Measurements from ENCODE around the gene KLHL29. TPM values are rescaled to one million over a fixed set of nuclear protein-coding genes. Genes with fewer than 3 reads are reported as not detected.

Gene KLHL29
- total and polyA plus RNA-seq, 10 donors, result 1.5 to 30.5 (median 9.4) TPM

- Histone ChIP-seq H3K4me1 (no peaks in the 10 kb centered on the region), H3K36me3 (no peaks in the 10 kb centered on the region), H3K27me3 (replicated peaks in 1 of 7) (peaks cover 0 to 48% (median 0%) of the 10 kb centered on the region in 7 donors), H3K4me3 (no peak overlapping the region), H3K9me3 (no peaks in the 10 kb centered on the region), H3K27ac (no peak overlapping the region)
- intact Hi-C loops (cut with DNase I; ENCODE audit: low total_unique reads), result no loop called here
- WGBS, 5 donors, result 67 to 72% (median 70%) methylated on average over 5 of the region's 5 CpGs
- TF ChIP-seq POLR2A (IDR thresholded peaks at IDR 0.05), result no peak
- TF ChIP-seq POLR2AphosphoS5 (IDR thresholded peaks at IDR 0.05), result no peak
- no peak for TF ChIP-seq CTCF (IDR thresholded peaks at IDR 0.05 in 8 of 11, conservative IDR thresholded peaks at IDR 0.05 in 3 of 11)
- DNase-seq, result no peak
Observed at GRCh38 chr2:23460993-23461392, 76.0 kb downstream of the KLHL29 start.

GRCh38 chr2:23464156-23464555 lies 79.2 kb downstream of the KLHL29 start:
- Histone ChIP-seq H3K4me1 (no peaks in the 10 kb centered on the region), H3K27ac (no peak overlapping the region), H3K9me3 (no peaks in the 10 kb centered on the region), H3K36me3 (no peaks in the 10 kb centered on the region), H3K4me3 (no peak overlapping the region), H3K27me3 (replicated peaks in 1 of 7) (peaks cover 0 to 35% (median 0%) of the 10 kb centered on the region in 7 donors)
- intact Hi-C loops (cut with DNase I; ENCODE audit: low total_unique reads), result no loop called here
- DNase-seq, result peak; percentile 44
- TF ChIP-seq POLR2AphosphoS5 (IDR thresholded peaks at IDR 0.05) (no peak), POLR2A (IDR thresholded peaks at IDR 0.05) (no peak), CTCF (IDR thresholded peaks at IDR 0.05 in 8 of 11, conservative IDR thresholded peaks at IDR 0.05 in 3 of 11) (no peak)
- WGBS, 5 donors, result 47 to 55% (median 52%) methylated on average over 6 of the region's 6 CpGs

GRCh38 chr2:23464905-23465537 lies 80.0 kb downstream of the KLHL29 start:
- 79 to 84% (median 81%) methylated on average over 14 of the region's 14 CpGs for WGBS, 5 donors
- H3K4me1 ChIP-seq, result no peaks in the 10 kb centered on the region
- no peaks in the 10 kb centered on the region for H3K36me3 ChIP-seq
- intact Hi-C loops (cut with DNase I; ENCODE audit: low total_unique reads), result no loop called here
- DNase-seq, result peak; percentile 54
- TF ChIP-seq POLR2AphosphoS5 (IDR thresholded peaks at IDR 0.05) (no peak), CTCF (IDR thresholded peaks at IDR 0.05 in 8 of 11, conservative IDR thresholded peaks at IDR 0.05 in 3 of 11) (no peak), POLR2A (IDR thresholded peaks at IDR 0.05) (no peak)
- no peaks in the 10 kb centered on the region for H3K9me3 ChIP-seq
- peaks cover 0 to 35% (median 0%) of the 10 kb centered on the region in 7 donors for H3K27me3 ChIP-seq (replicated peaks in 1 of 7)
- no peak overlapping the region for H3K27ac ChIP-seq
- no peak overlapping the region for H3K4me3 ChIP-seq

GRCh38 chr2:23465936-23466335 lies 81.0 kb downstream of the KLHL29 start:
- DNase-seq, result no peak
- intact Hi-C loops (cut with DNase I; ENCODE audit: low total_unique reads), result no loop called here
- H3K27ac ChIP-seq, result no peak overlapping the region
- peaks cover 0 to 35% (median 0%) of the 10 kb centered on the region in 7 donors for H3K27me3 ChIP-seq (replicated peaks in 1 of 7)
- H3K4me1 ChIP-seq, result no peaks in the 10 kb centered on the region
- no peaks in the 10 kb centered on the region for H3K36me3 ChIP-seq
- 66 to 79% (median 75%) methylated on average over 9 of the region's 9 CpGs for WGBS, 5 donors
- no peaks in the 10 kb centered on the region for H3K9me3 ChIP-seq
- TF ChIP-seq POLR2AphosphoS5 (IDR thresholded peaks at IDR 0.05) (no peak), CTCF (IDR thresholded peaks at IDR 0.05 in 8 of 11, conservative IDR thresholded peaks at IDR 0.05 in 3 of 11) (no peak), POLR2A (IDR thresholded peaks at IDR 0.05) (no peak)
- no peak overlapping the region for H3K4me3 ChIP-seq
